HT1080 (cell line): ENCODE measurements around the gene RARRES1. TPM values are rescaled to one million over a fixed set of nuclear protein-coding genes. Genes with fewer than 3 reads are reported as not detected.

Experiments used
- DNase-seq: peaks from one replicate; pipeline ENCODE4 v3.0.0-alpha.2; 2015; ENCODE audit warnings: low read depth
- total RNA-seq: library from RNA; depleted of rRNA; stranded (reverse); fragments of >200 nt; shearing (Covaris generic); gene quantifications from 2 replicates; pipeline ENCODE4 v1.2.3, GENCODE V29; 2014

Gene RARRES1
- total RNA-seq, 1 experiment from 2014 or later, result not detected

- DNase-seq, result no peak
These were observed 34.1 kb upstream of the RARRES1 start for GRCh38 chr3:158766364-158766763.

GRCh38 chr3:158765518-158766205 lies 33.4 kb upstream of the RARRES1 start:
- peak; percentile 81 for DNase-seq

GRCh38 chr3:158763421-158763820 lies 31.2 kb upstream of the RARRES1 start:
- no peak for DNase-seq

- no peak for DNase-seq
These were observed 30.4 kb upstream of the RARRES1 start for GRCh38 chr3:158762701-158763100.

GRCh38 chr3:158761350-158761749 lies 29.1 kb upstream of the RARRES1 start:
- no peak for DNase-seq

GRCh38 chr3:158755421-158755820 lies 23.2 kb upstream of the RARRES1 start:
- DNase-seq, result no peak

- no peak for DNase-seq
These were observed 21.6 kb upstream of the RARRES1 start for GRCh38 chr3:158753854-158754253.

GRCh38 chr3:158751316-158751715 lies 19.1 kb upstream of the RARRES1 start:
- DNase-seq, result no peak

- no peak for DNase-seq
These were observed 17.8 kb upstream of the RARRES1 start for GRCh38 chr3:158750016-158750415.

- no peak for DNase-seq
These were observed 17.3 kb upstream of the RARRES1 start for GRCh38 chr3:158749526-158749925.

GRCh38 chr3:158748237-158748828 lies 16.1 kb upstream of the RARRES1 start:
- no peak for DNase-seq

- DNase-seq, result no peak
These were observed 15.2 kb upstream of the RARRES1 start for GRCh38 chr3:158747417-158747816.

- DNase-seq, result no peak
These were observed 13.3 kb upstream of the RARRES1 start for GRCh38 chr3:158745551-158745950.

GRCh38 chr3:158744567-158745288 lies 12.5 kb upstream of the RARRES1 start:
- DNase-seq, result no peak

GRCh38 chr3:158743664-158744566 lies 11.7 kb upstream of the RARRES1 start:
- no peak for DNase-seq

- DNase-seq, result no peak
These were observed 10.8 kb upstream of the RARRES1 start for GRCh38 chr3:158742871-158743663.

GRCh38 chr3:158739661-158740060 lies 7.4 kb upstream of the RARRES1 start:
- DNase-seq, result no peak

GRCh38 chr3:158739078-158739477 lies 6.8 kb upstream of the RARRES1 start:
- DNase-seq, result no peak

- no peak for DNase-seq
These were observed 6.4 kb upstream of the RARRES1 start for GRCh38 chr3:158738653-158739052.

- DNase-seq, result no peak
These were observed 5.8 kb upstream of the RARRES1 start for GRCh38 chr3:158737976-158738615.
